ENCODE results near the gene EDC4. TPM values are rescaled to one million over a fixed set of nuclear protein-coding genes. Genes with fewer than 3 reads are reported as not detected.

Gene EDC4
- total RNA-seq, 1 experiment from 2014 or later: 100 TPM

- peak overlapping the region; percentile 69 for H3K9ac ChIP-seq (ENCODE audit: low read length)
- peak overlapping the region; percentile 65 to 69 for H3K4me3 ChIP-seq (replicated peaks in 1 of 2; ENCODE audit: low read depth in 1 of 2, low read length in 2 of 2)
- ChIA-PET CTCF (no interaction called here), RAD21 (ENCODE audit: low non-redundant PET in 1 of 2, low total read pairs in 2 of 2, uncharacterized antibody in 2 of 2, unreplicated experiment in 2 of 2) (no interaction called here), POLR2A (interaction anchor here (0.9 kb wide), 1 partner anchor 36 kb away, joined by 3 read pairs; the partner anchor contains the start of genes RANBP10 and TSNAXIP1)
- ATAC-seq (peak; percentile 15; the same call in 1 of the 2 replicates), DNase-seq (ENCODE audit: low read depth, low spot score) (no peak)
- peaks cover 16 to 46% of the 10 kb centered on the region in 2 experiments for H3K4me1 ChIP-seq (ENCODE audit: control insufficient read depth in 1 of 2, insufficient read depth in 2 of 2, low read length in 2 of 2)
- H3K36me3 ChIP-seq (ENCODE audit: control insufficient read depth in 1 of 2, insufficient read depth in 2 of 2, low read length in 2 of 2): no peaks in the 10 kb centered on the region
- no peak overlapping the region for H2AFZ ChIP-seq (ENCODE audit: low read depth, low read length, poor library complexity, severe bottlenecking)
- no peaks in the 10 kb centered on the region for H3K9me2 ChIP-seq (ENCODE audit: insufficient read depth)
- no TSS peak for BruUV-seq (replicated peaks)
- peak overlapping the region; percentile 96 for H3K27ac ChIP-seq (ENCODE audit: low read depth, low read length)
- H3K27me3 ChIP-seq (ENCODE audit: insufficient read depth, low read length): no peaks in the 10 kb centered on the region
- H3K9me3 ChIP-seq (ENCODE audit: control insufficient read depth in 1 of 2, insufficient read depth in 1 of 2, low read depth in 1 of 2, low read length in 2 of 2): no peaks in the 10 kb centered on the region
- H4K20me1 ChIP-seq (ENCODE audit: insufficient read depth): no peaks in the 10 kb centered on the region
- H3K79me2 ChIP-seq (ENCODE audit: insufficient read depth, low read length): peaks cover 27% of the 10 kb centered on the region
- peak overlapping the region; percentile 90 for H3K4me2 ChIP-seq (ENCODE audit: low read length)
- peak; percentile 53 for TF ChIP-seq ZFX (IDR thresholded peaks at IDR 0.05)
- no peak for TF ChIP-seq POLR2A (IDR thresholded peaks at IDR 0.05; ENCODE audit: borderline replicate concordance, extremely low read depth, insufficient read depth, insufficient read length)
- TF ChIP-seq MAX (IDR thresholded peaks at IDR 0.05): 0 out of 2 replicates have a peak, but pooled peaks have one; percentile 29
- intact Hi-C loops (cut with micrococcal nuclease): no loop called here
Measured at GRCh38 chr16:67842509-67843342, 30.1 kb upstream of the EDC4 start.

GRCh38 chr16:67843343-67843765 is 29.5 kb upstream of the EDC4 start:
- Histone ChIP-seq H3K79me2 (ENCODE audit: insufficient read depth, low read length) (peaks cover 33% of the 10 kb centered on the region), H3K4me3 (replicated peaks in 1 of 2; ENCODE audit: low read depth in 1 of 2, low read length in 2 of 2) (no peak overlapping the region), H3K9me2 (ENCODE audit: insufficient read depth) (no peaks in the 10 kb centered on the region), H4K20me1 (ENCODE audit: insufficient read depth) (no peaks in the 10 kb centered on the region), H3K27ac (ENCODE audit: low read depth, low read length) (no peak overlapping the region; the same call in 1 of the 2 replicates), H3K4me1 (ENCODE audit: control insufficient read depth in 1 of 2, insufficient read depth in 2 of 2, low read length in 2 of 2) (peaks cover 20 to 52% of the 10 kb centered on the region in 2 experiments), H2AFZ (ENCODE audit: low read depth, low read length, poor library complexity, severe bottlenecking) (no peak overlapping the region), H3K4me2 (ENCODE audit: low read length) (peak overlapping the region; percentile 90; the same call in 1 of the 2 replicates), H3K27me3 (ENCODE audit: insufficient read depth, low read length) (no peaks in the 10 kb centered on the region), H3K36me3 (ENCODE audit: control insufficient read depth in 1 of 2, insufficient read depth in 2 of 2, low read length in 2 of 2) (no peaks in the 10 kb centered on the region), H3K9ac (ENCODE audit: low read length) (no peak overlapping the region), H3K9me3 (ENCODE audit: control insufficient read depth in 1 of 2, insufficient read depth in 1 of 2, low read depth in 1 of 2, low read length in 2 of 2) (no peaks in the 10 kb centered on the region)
- ChIA-PET POLR2A (interaction anchor here (0.9 kb wide), 1 partner anchor 37 kb away, joined by 3 read pairs; the partner anchor contains the start of genes RANBP10 and TSNAXIP1), CTCF (no interaction called here), RAD21 (ENCODE audit: low non-redundant PET in 1 of 2, low total read pairs in 2 of 2, uncharacterized antibody in 2 of 2, unreplicated experiment in 2 of 2) (no interaction called here)
- DNase-seq (ENCODE audit: low read depth, low spot score) (no peak), ATAC-seq (no peak)
- no peak for TF ChIP-seq TCF7L2 (IDR thresholded peaks at IDR 0.05; ENCODE audit: borderline replicate concordance, extremely low read depth, insufficient read depth, insufficient read length)
- no peak for TF ChIP-seq YY1 (IDR thresholded peaks at IDR 0.05; ENCODE audit: extremely low read depth, insufficient replicate concordance, low read depth, low read length)
- TF ChIP-seq JUND (IDR thresholded peaks at IDR 0.05): no peak
- TF ChIP-seq SRF (IDR thresholded peaks at IDR 0.05; ENCODE audit: low read depth): no peak
- no peak for TF ChIP-seq RAD21 (IDR thresholded peaks at IDR 0.05; ENCODE audit: low read depth)
- no peak for TF ChIP-seq EZH2phosphoT487 (IDR thresholded peaks at IDR 0.05; ENCODE audit: borderline replicate concordance)
- no peak for TF ChIP-seq CTCF (IDR thresholded peaks at IDR 0.05 in 2 of 3, conservative IDR thresholded peaks at IDR 0.05 in 1 of 3; ENCODE audit: borderline replicate concordance in 1 of 3, insufficient read depth in 1 of 3, low read depth in 2 of 3, low read length in 2 of 3)
- intact Hi-C loops (cut with micrococcal nuclease): no loop called here
- BruUV-seq (replicated peaks): TSS peak; percentile 21
